HG03103 (cell line): Measurements from ENCODE around the gene UNC5CL.

ENCODE experiments used
- ATAC-seq: cut with Tn5 transposase; IDR thresholded peaks from one replicate; pipeline ENCODE4 v1.9.1; 2021; ENCODE audit warnings: low read depth; ENCODE audit not compliant: unreplicated experiment

The UNC5CL gene

GRCh38 chr6:40977695-40978094 is 61.3 kb downstream of the UNC5CL start:
- no peak for ATAC-seq

GRCh38 chr6:40977085-40977484 is 61.9 kb downstream of the UNC5CL start:
- no peak for ATAC-seq
